Activated T-cell treated with anti-CD3 and anti-CD28 coated beads for 48 hours (primary cell): ENCODE results near the gene C11orf86.
A peak's percentile ranks its signal among the peaks of the same experiment; 100 is the strongest.
"Not testable (repeated sequence)": the region's sequence is repeated elsewhere in the genome, so short reads cannot be mapped to it uniquely, and the experiment has no call there.

Experiments
- DNase-seq: peaks from one replicate; pipeline ENCODE4 v3.0.0-alpha.2; 2020; ENCODE audit warnings: low read depth

C11orf86 gene

GRCh38 chr11:66967670-66968425, 7.3 kb upstream of the C11orf86 start:
- DNase-seq, result no peak

- no peak for DNase-seq
Observed at GRCh38 chr11:66969584-66970225, 5.4 kb upstream of the C11orf86 start.

DNA sequence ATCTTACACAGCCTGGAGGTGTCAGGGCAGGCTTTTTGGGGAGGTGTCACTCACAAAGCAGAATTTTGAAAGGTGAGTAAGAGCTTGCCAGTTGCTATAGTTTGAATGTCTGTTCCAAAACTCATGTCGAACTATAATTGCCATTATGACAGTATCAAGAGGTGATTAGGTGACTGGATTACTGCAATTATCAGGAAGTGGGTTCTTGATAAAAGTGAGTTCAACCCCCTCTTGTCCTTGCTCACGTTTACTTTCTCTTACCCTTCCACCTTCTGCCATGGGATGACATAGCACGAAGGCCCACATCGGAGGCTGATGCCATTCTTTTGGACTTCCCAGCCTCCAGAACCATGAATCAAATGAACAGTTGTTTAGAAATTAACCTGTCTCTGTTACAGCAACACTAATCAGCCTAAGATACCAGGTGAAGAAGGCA, 4.7 kb upstream of the C11orf86 start:
- no peak for DNase-seq

- peak; percentile 15 for DNase-seq
Observed at GRCh38 chr11:66970807-66971442, 4.2 kb upstream of the C11orf86 start.

DNA sequence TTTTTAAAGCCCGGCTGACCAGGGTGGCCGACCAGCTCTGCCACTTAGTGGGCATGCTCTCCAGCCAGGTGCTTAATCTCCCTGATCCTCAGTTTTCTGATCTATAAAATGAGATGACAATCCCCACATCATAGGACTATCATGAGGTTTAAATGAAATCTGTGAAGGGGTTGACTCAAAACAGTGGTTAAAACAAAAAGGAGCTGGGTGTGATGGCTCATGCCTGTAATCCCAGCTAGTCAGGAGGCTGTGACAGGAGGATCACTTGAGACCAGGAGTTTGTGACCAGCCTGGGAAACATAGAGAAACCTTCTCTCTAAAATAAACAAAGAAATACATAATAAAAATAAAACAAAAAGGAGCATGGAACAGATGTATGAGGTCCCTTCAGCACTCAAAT, 3.6 kb upstream of the C11orf86 start:
- no peak for DNase-seq

GRCh38 chr11:66973956-66974580, 1.0 kb upstream of the C11orf86 start:
- DNase-seq, result no peak

DNA sequence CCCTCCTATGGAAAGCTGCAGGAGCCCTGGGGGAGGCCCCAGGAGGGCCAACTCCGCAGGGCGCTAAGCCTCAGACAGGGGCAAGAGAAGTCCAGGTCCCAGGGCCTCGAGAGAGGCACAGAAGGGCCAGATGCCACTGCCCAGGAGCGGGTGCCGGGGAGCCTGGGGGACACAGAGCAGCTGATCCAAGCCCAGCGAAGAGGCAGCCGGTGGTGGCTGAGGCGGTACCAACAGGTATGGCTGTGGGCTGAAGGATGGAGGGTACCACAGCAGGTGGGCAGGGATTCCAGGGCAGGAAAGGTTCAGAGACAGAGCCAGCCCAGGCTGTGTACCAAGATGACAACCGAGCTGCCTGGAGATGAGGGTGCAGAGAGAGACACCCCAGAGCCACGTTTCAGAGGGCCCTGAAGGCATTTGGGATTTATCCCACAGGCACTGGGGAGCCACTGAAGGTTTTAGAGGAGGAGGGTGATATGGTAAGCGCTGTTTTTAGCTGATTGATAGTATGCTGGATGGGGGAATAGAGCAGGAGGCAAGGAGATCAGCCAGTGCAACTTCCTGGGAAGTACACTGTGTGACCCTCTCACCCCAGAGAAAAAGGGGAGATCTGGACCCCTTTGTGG, 412 bp downstream of the C11orf86 start:
- no peak for DNase-seq

GRCh38 chr11:66976028-66976467, 944 bp downstream of the C11orf86 start:
- DNase-seq, result no peak

DNA sequence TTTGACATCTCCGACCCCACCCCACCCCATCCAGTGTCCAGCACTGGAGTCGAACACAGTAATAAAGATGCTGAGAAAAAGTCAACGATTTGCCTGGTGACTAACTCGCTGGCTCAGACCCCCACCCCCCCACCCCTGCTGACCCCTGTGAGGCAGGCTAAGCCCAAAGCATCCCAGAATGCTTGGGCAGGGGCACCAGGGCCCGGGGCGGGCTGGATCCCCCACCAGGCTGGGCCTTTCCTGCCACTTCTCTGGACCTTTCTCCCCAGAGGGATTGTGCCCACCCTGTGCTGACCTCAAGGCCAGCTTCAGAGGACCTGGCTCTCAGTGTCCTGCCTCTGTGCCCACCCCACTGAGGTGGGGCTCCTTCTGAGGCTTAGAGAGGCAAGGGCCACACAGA, 1.8 kb downstream of the C11orf86 start:
- no peak for DNase-seq

- no peak for DNase-seq
Observed at GRCh38 chr11:66978229-66978628, 3.1 kb downstream of the C11orf86 start.

GRCh38 chr11:66978717-66979116, 3.6 kb downstream of the C11orf86 start:
- no peak for DNase-seq

DNA sequence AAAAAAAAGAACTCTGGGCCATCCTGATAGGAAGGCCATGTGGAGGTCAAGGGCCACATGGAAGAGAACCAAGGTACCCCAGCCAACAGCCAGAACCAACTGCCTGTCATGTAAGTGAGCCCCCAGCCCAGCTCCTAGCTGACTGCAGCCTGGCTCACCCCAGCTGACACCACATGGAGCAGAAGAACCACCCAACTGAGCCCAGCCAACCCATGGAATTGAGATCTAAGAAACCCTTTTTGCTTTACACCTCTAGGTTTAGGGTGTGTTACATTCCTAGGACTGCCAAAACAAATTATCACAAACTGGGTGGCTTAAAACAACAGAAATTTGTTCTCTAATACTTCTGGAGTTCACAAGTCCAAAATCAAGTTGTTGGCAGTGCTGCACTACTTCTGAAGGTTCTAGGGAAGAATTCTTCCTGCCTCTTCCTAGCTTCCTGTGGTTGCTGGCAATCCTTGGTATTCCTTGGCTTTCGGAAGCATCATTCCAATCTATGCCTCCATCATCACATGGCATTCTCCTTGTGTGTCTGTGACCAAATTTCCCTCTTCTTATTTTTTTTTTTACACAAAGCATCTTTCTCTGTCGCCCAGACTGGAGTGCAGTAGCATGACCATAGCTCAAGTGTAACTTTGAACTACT, 4.4 kb downstream of the C11orf86 start:
- no peak for DNase-seq

DNA sequence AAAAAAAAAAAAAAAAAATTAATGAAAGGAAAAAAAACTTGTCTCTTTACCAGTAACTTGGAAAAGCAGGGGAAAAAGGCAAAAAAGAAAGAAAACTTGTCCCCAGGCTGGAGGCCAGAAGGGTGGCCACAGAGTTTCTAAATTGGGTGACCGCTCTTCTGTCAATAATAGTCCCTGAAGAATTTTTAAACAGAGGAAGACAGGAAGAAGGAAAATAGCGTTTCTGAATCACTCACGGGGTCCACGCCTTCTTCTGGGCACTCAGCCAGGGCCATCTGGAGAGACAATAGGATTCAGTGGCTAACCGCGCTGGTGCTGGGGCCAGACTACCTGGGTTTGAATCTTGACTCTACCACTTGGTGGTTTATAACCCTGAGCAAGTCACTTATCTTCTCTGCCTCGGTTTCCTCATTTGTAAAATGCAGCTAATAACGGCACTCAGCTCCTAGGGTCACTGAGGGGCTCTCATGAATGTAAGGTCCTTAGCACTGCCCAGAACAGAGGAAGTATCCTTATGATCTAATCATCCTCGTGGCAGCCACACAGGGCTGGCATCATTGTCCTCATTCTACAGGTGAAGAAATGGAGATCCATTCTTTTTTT, 7.0 kb downstream of the C11orf86 start:
- no peak for DNase-seq

DNA sequence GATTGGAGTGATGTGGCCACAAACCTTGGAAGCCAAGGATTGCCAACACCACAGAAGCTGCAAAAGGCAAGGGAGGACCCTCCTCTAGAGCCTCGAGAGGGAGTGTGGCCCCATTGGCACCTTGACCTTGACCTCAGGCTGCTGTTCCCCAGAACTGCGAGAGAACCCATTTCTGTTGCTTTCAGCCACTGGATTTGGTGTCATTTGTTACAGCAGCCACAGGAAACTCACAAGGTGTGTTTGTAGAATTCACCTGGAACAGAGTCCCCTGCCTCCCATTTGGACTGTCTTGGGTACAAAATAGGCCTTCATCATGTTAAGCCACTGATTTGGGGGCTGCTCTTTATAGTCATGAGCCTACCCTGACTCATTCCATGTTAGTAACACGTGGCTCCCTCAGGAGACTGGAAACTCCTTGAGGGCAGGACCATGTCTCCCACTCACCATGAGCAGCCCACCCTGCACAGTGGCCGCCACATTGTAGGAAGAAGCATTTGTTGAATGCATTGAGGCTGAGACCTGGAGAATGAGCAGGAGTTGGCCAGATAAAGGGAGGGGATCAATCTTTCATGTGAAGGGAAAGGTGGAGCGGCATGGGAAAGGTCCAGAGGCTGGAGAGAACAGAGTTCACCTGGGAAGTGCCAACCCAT, 8.3 kb downstream of the C11orf86 start:
- no peak for DNase-seq

DNA sequence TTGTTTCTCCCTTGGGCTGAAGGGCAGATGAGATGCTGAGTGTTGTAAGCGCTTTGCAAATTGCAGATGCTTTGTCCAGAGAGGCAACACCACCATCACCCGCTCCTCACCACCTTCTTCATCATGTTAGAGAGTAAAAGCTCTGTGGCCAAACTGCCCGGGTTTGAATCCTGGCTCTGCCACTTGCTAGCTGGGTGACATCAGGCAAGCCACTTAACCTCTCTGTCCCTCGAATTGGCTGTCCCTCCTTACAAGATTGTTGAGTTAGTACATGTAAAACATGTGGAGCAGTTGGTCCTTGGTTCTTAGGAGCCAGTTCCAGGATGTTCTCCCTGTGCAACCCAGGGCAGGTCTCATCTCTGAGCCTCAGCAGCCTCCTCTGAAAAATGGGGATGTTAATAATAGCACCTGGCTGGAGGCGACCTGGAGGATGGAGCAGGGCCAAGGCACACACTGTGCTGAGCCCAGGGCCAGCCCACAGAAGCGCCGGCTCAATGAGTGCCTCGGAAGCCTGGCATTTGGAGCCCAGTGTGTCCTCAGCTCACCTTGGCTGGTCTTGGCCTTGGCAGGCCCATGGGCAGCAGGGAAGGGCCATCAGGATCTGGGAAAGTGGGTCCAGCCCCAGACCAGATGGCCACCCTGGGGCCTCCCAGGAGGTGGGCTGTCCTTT, 10.5 kb downstream of the C11orf86 start:
- DNase-seq, result no peak

- no peak for DNase-seq
Observed at GRCh38 chr11:66986178-66986545, 11.1 kb downstream of the C11orf86 start.

DNA sequence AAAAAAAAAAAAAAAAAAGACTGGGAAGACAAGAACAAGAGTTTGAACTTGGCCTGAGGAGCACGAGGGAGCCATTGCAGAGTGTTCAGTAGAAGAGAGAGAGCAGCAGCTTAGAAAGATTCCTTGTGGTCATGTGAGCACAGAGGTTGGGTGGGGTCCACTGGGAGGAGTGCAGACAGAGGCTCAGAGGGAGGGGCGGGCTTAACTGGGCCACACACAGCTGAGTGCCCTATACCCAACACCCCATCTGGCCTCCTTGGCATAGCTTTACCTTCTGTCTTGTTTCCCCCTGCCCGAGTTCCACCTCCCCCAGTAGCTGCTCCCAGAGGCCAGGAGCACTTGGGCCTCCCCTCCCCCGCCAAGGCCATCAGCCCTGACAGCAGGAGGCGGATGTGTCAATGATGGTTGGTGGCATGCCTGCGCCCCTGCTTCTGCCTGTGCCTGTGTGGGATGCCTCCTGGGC, 12.1 kb downstream of the C11orf86 start:
- DNase-seq, result no peak

- no peak for DNase-seq
Observed at GRCh38 chr11:66987924-66988637, 13.0 kb downstream of the C11orf86 start.

DNA sequence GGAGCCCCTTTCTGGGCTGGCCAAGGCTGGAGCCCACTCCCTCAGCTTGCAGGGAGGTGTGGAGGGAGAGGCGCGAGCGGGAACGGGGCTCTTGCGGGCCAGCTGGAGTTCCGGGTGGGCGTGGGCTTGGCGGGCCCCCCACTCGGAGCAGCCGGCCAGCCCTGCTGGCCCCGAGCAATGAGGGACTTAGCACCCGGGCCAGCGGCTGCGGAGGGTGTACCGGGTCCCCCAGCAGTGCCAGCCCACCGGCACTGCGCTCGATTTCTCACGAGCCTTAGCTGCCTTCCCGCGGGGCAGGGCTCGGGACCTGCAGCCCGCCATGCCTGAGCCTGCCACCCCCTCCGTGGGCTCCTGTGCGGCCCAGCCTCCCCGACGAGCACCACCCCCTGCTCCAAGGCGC, 13.6 kb downstream of the C11orf86 start:
- not testable (repeated sequence) for DNase-seq
